Neural progenitor cell (in vitro differentiated cells): ENCODE results near the gene PCNT. TPM values are rescaled to one million over a fixed set of nuclear protein-coding genes. Genes with fewer than 3 reads are reported as not detected.

Experiments
- DNase-seq: peaks from one replicate; pipeline ENCODE4 v3.0.0-alpha.2; 2016; ENCODE audit warnings: low spot score
- H2AFZ ChIP-seq: fragments of 200-600 bp; sonication (generic); replicated peaks from 2 replicates; pipeline ENCODE4 v1.6.1; 2016; ENCODE audit warnings: antibody characterized with exemption
- H3F3A ChIP-seq: fragments of 200-600 bp; sonication (generic); 2 replicates; pipeline ENCODE4 v1.6.1; 2016; ENCODE audit warnings: antibody characterized with exemption, low read depth
- H3K27ac ChIP-seq: fragments of 200-600 bp; sonication (generic); 2 replicates; pipeline ENCODE4 v1.5.1; 2016; ENCODE audit warnings: mild to moderate bottlenecking
- H3K27me3 ChIP-seq: fragments of 200-600 bp; sonication (generic); 2 replicates; pipeline ENCODE4 v1.6.1; 2016; ENCODE audit warnings: mild to moderate bottlenecking, moderate library complexity
- H3K36me3 ChIP-seq: fragments of 200-600 bp; sonication (generic); 2 replicates; pipeline ENCODE4 v1.5.1; 2016
- H3K4me1 ChIP-seq: fragments of 200-600 bp; sonication (generic); 2 replicates; pipeline ENCODE4 v1.6.1; 2016; ENCODE audit warnings: mixed run types
- H3K4me2 ChIP-seq: fragments of 200-600 bp; sonication (generic); 2 replicates; pipeline ENCODE4 v1.6.1; 2016
- H3K4me3 ChIP-seq: fragments of 200-600 bp; sonication (generic); 2 replicates; pipeline ENCODE4 v1.5.1; 2016
- H3K79me2 ChIP-seq: fragments of 200-600 bp; sonication (generic); 2 replicates; pipeline ENCODE4 v1.6.1; 2016; ENCODE audit warnings: low read depth
- H3K9ac ChIP-seq: fragments of 200-600 bp; sonication (generic); 2 replicates; pipeline ENCODE4 v1.6.1; 2016
- H3K9me3 ChIP-seq: fragments of 200-600 bp; sonication (generic); 2 replicates; pipeline ENCODE4 v1.5.1; 2016; ENCODE audit warnings: low read depth
- H4K20me1 ChIP-seq: fragments of 200-600 bp; sonication (generic); 2 replicates; pipeline ENCODE4 v1.6.1; 2016; ENCODE audit warnings: low read depth
- H3K27ac Mint-ChIP-seq: 3 replicates; pipeline ENCODE4 v1.8.0; 2021; ENCODE audit warnings: mixed read lengths
- H3K27me3 Mint-ChIP-seq: 2 replicates; pipeline ENCODE4 v1.8.0; 2022; ENCODE audit warnings: low read depth, mild to moderate bottlenecking, inconsistent platforms, moderate library complexity, mixed read lengths; ENCODE audit not compliant: insufficient read depth
- H3K36me3 Mint-ChIP-seq: 3 replicates; pipeline ENCODE4 v1.8.0; 2021; ENCODE audit warnings: mixed read lengths
- H3K4me1 Mint-ChIP-seq: 3 replicates; pipeline ENCODE4 v1.8.0; 2021; ENCODE audit warnings: mixed read lengths
- H3K4me3 Mint-ChIP-seq: 3 replicates; pipeline ENCODE4 v1.8.0; 2021; ENCODE audit warnings: mild to moderate bottlenecking, moderate library complexity, mixed read lengths
- H3K9me3 Mint-ChIP-seq: 3 replicates; pipeline ENCODE4 v1.8.0; 2020; ENCODE audit warnings: mixed read lengths
- CTCF ChIP-seq: fragments of 200-600 bp; sonication (generic); IDR thresholded peaks from 2 replicates; pipeline ENCODE4 v1.5.1; 2017; ENCODE audit warnings: antibody characterized with exemption, mild to moderate bottlenecking
- EZH2 ChIP-seq: fragments of 200-600 bp; sonication (generic); IDR thresholded peaks from 2 replicates; pipeline ENCODE4 v1.6.1; 2017; ENCODE audit warnings: antibody characterized with exemption, mild to moderate bottlenecking, moderate library complexity
- EZH2phosphoT487 ChIP-seq: fragments of 200-600 bp; sonication (generic); IDR thresholded peaks from 2 replicates; pipeline ENCODE4 v1.6.1; 2017; ENCODE audit warnings: antibody characterized with exemption
- total RNA-seq: library from RNA; depleted of rRNA; stranded (reverse); fragments of >200 nt; gene quantifications from 2 replicates; pipeline ENCODE4 v1.2.3, GENCODE V29; 2015; ENCODE audit warnings: low replicate concordance

PCNT gene
- total RNA-seq, 1 donor from 2014 or later: 42.0 TPM

- H3K9me3 ChIP-seq: no peaks in the 10 kb centered on the region
- H3F3A ChIP-seq: no peaks in the 10 kb centered on the region
- no peak for TF ChIP-seq CTCF
- no peak for TF ChIP-seq EZH2
- TF ChIP-seq EZH2phosphoT487: no peak
- no peak overlapping the region for H3K4me3 ChIP-seq
- no peaks in the 10 kb centered on the region for H3K27me3 ChIP-seq
- Mint-ChIP-seq H3K4me3 (no peak overlapping the region), H3K27me3 (no peaks in the 10 kb centered on the region), H3K27ac (no peak overlapping the region), H3K4me1 (no peaks in the 10 kb centered on the region), H3K9me3 (no peaks in the 10 kb centered on the region), H3K36me3 (peaks cover 14% of the 10 kb centered on the region)
- H3K9ac ChIP-seq: no peak overlapping the region
- no peaks in the 10 kb centered on the region for H3K36me3 ChIP-seq
- H3K4me1 ChIP-seq: no peaks in the 10 kb centered on the region
- DNase-seq: no peak
- peaks cover 6% of the 10 kb centered on the region for H3K79me2 ChIP-seq
- H3K27ac ChIP-seq: no peak overlapping the region
- H3K4me2 ChIP-seq: no peak overlapping the region
- H4K20me1 ChIP-seq: peaks cover 25% of the 10 kb centered on the region
- no peak overlapping the region for H2AFZ ChIP-seq
These were observed 159.6 kb downstream of the PCNT start for GRCh38 chr21:46483300-46484295.

- peaks cover 6% of the 10 kb centered on the region for H3K79me2 ChIP-seq
- H3K27ac Mint-ChIP-seq: no peak overlapping the region
- H3K9me3 ChIP-seq: no peaks in the 10 kb centered on the region
- no peaks in the 10 kb centered on the region for H3K27me3 Mint-ChIP-seq
- H3K9me3 Mint-ChIP-seq: no peaks in the 10 kb centered on the region
- no peak overlapping the region for H3K9ac ChIP-seq
- H3K4me1 Mint-ChIP-seq: no peaks in the 10 kb centered on the region
- H3K36me3 Mint-ChIP-seq: peaks cover 14% of the 10 kb centered on the region
- H3K4me3 Mint-ChIP-seq: no peak overlapping the region
- H3K4me1 ChIP-seq: no peaks in the 10 kb centered on the region
- H2AFZ ChIP-seq: no peak overlapping the region
- no peaks in the 10 kb centered on the region for H3K36me3 ChIP-seq
- no peak for TF ChIP-seq CTCF
- no peak for TF ChIP-seq EZH2
- no peak for TF ChIP-seq EZH2phosphoT487
- H3K27ac ChIP-seq: no peak overlapping the region
- peaks cover 16% of the 10 kb centered on the region for H4K20me1 ChIP-seq
- H3K27me3 ChIP-seq: no peaks in the 10 kb centered on the region
- no peak for DNase-seq
- no peak overlapping the region for H3K4me2 ChIP-seq
- H3K4me3 ChIP-seq: no peak overlapping the region
- H3F3A ChIP-seq: no peaks in the 10 kb centered on the region
These were observed 162.6 kb downstream of the PCNT start for GRCh38 chr21:46486481-46487126.

GRCh38 chr21:46489162-46489663 lies 165.3 kb downstream of the PCNT start:
- no peaks in the 10 kb centered on the region for H3K27me3 ChIP-seq
- H3F3A ChIP-seq: no peaks in the 10 kb centered on the region
- Mint-ChIP-seq H3K27ac (no peak overlapping the region), H3K4me3 (no peak overlapping the region), H3K4me1 (no peaks in the 10 kb centered on the region), H3K9me3 (peaks cover 3% of the 10 kb centered on the region), H3K36me3 (peaks cover 35% of the 10 kb centered on the region), H3K27me3 (no peaks in the 10 kb centered on the region)
- no peak for DNase-seq
- no peaks in the 10 kb centered on the region for H3K9me3 ChIP-seq
- H3K9ac ChIP-seq: no peak overlapping the region
- no peak overlapping the region for H3K27ac ChIP-seq
- no peak overlapping the region for H3K4me3 ChIP-seq
- H3K36me3 ChIP-seq: no peaks in the 10 kb centered on the region
- no peaks in the 10 kb centered on the region for H3K79me2 ChIP-seq
- H3K4me2 ChIP-seq: no peak overlapping the region
- H3K4me1 ChIP-seq: no peaks in the 10 kb centered on the region
- TF ChIP-seq EZH2 (no peak), EZH2phosphoT487 (no peak), CTCF (no peak)
- no peak overlapping the region for H2AFZ ChIP-seq
- peaks cover 15% of the 10 kb centered on the region for H4K20me1 ChIP-seq
